HepG2 (cell line): ENCODE measurements around the gene CEL. TPM values are rescaled to one million over a fixed set of nuclear protein-coding genes. Genes with fewer than 3 reads are reported as not detected.
"Not testable (repeated sequence)": the region's sequence is repeated elsewhere in the genome, so short reads cannot be mapped to it uniquely, and the experiment has no call there.

Experiments
- ATAC-seq: fragments of 200-7000 bp; cut with Tn5 transposase; 3 replicates; pipeline ENCODE4 v1.9.1; 2020; ENCODE audit warnings: mild to moderate bottlenecking, moderate library complexity
- BruUV-seq: library from RNA; stranded (reverse); fragments of 400-500 nt; replicated peaks from 2 replicates; lab custom pipeline; 2021; lab: Mats Ljungman, UMichigan
- CTCF ChIA-PET: fragments of 300-600 bp; formaldehyde crosslinking; extraction: SDS; loops from one replicate; lab custom pipeline; 2021; ENCODE audit warnings: low total read pairs, inconsistent platforms, low intra/inter-chr PET ratio; lab: Yijun Ruan, JAX
- POLR2A ChIA-PET: fragments of 350-600 bp; sonication (Branson Sonifier 250); formaldehyde crosslinking; loops from one replicate; lab custom pipeline; 2020; ENCODE audit warnings: antibody characterized with exemption, inconsistent platforms; lab: Yijun Ruan, JAX
- DNase-seq: peaks from one replicate; pipeline ENCODE4 v3.0.0-alpha.2; 2015; ENCODE audit warnings: low spot score
- FAIRE-seq: peaks from 3 replicates; lab custom pipeline; 2011; peaks lifted over from hg19 to GRCh38; lab: Jason Lieb, UNC
- H2AFZ ChIP-seq: one replicate; pipeline ENCODE4 v1.6.1; 2011; ENCODE audit warnings: low read length, inconsistent platforms
- H3K27ac ChIP-seq: fragments of 300-600 bp; 3 replicates; pipeline ENCODE4 v1.8.0; 2011; ENCODE audit warnings: mixed run types, mild to moderate bottlenecking, mixed read lengths, low read length, inconsistent platforms; ENCODE audit not compliant: insufficient read depth; ENCODE audit errors: extremely low read length
- H3K27me3 ChIP-seq, 2 experiments: fragments of 200-600 bp in 1 of 2; 2 replicates in 1 of 2; 3 replicates in 1 of 2; pipeline versions ENCODE4 v1.6.0 to v1.8.0; 2011; ENCODE audit warnings: low read length in 2 of 2, mild to moderate bottlenecking in 2 of 2, moderate library complexity in 2 of 2, inconsistent platforms in 1 of 2; ENCODE audit not compliant: insufficient read depth in 2 of 2, control insufficient read depth in 1 of 2
- H3K36me3 ChIP-seq, 2 experiments: fragments of 200-600 bp in 1 of 2; replicated peaks in 1 of 2; 2 replicates in 1 of 2; 3 replicates in 1 of 2; pipeline versions ENCODE4 v1.5.1 to v1.8.0; 2011; ENCODE audit warnings: low read length in 2 of 2, inconsistent platforms in 1 of 2; ENCODE audit not compliant: insufficient read depth in 2 of 2, control insufficient read depth in 1 of 2
- H3K4me1 ChIP-seq: 2 replicates; pipeline ENCODE4 v1.5.1; 2012; ENCODE audit warnings: low read length, inconsistent platforms; ENCODE audit not compliant: insufficient read depth
- H3K4me2 ChIP-seq: 2 replicates; pipeline ENCODE4 v1.6.0; 2011; ENCODE audit warnings: low read depth, low read length, inconsistent platforms
- H3K4me3 ChIP-seq, 3 experiments: fragments of 200-600 bp in 1 of 3; sonication (generic), shearing (Covaris generic) in 1 of 3; replicated peaks in 1 of 3; 2 replicates each; pipeline ENCODE4 v1.5.1; 2011 to 2016; ENCODE audit warnings: low read length in 3 of 3, inconsistent platforms in 2 of 3, low read depth in 2 of 3, mild to moderate bottlenecking in 2 of 3, control low read depth in 1 of 3, mixed read lengths in 1 of 3; ENCODE audit not compliant: insufficient read depth in 1 of 3
- H3K79me2 ChIP-seq: one replicate; pipeline ENCODE4 v1.6.1; 2011; ENCODE audit warnings: low read length, inconsistent platforms; ENCODE audit not compliant: insufficient read depth
- H3K9ac ChIP-seq: 2 replicates; pipeline ENCODE4 v1.6.0; 2011; ENCODE audit warnings: mild to moderate bottlenecking, low read depth, low read length, inconsistent platforms; ENCODE audit not compliant: insufficient read depth
- H3K9me3 ChIP-seq: 2 replicates; pipeline ENCODE4 v1.5.1; 2012; ENCODE audit warnings: mild to moderate bottlenecking, low read length
- H4K20me1 ChIP-seq: 2 replicates; pipeline ENCODE4 v1.6.0; 2011; ENCODE audit warnings: inconsistent platforms, mild to moderate bottlenecking, low read length, moderate library complexity; ENCODE audit not compliant: insufficient read depth
- CREB3 ChIP-seq: sonication (generic); formaldehyde crosslinking; IDR thresholded peaks from 2 replicates; pipeline ENCODE4 v1.5.0; 2020; ENCODE audit warnings: missing genetic modification reagents
- JARID2 ChIP-seq: sonication (generic); formaldehyde crosslinking; IDR thresholded peaks from 2 replicates; pipeline ENCODE4 v1.8.1; 2023; ENCODE audit warnings: missing genetic modification reagents, inconsistent platforms; ENCODE audit not compliant: insufficient replicate concordance
- NFKBIZ ChIP-seq: IDR thresholded peaks from 2 replicates; pipeline ENCODE4 v1.6.1; 2018; ENCODE audit warnings: missing genetic modification reagents, missing compliant biosample characterization
- TEAD3 ChIP-seq: optimal IDR thresholded peaks from 2 replicates; pipeline ENCODE3; 2016; ENCODE audit warnings: borderline replicate concordance
- ZNF468 ChIP-seq: sonication (generic); formaldehyde crosslinking; IDR thresholded peaks from 2 replicates; pipeline ENCODE4 v1.8.0; 2022; ENCODE audit warnings: mild to moderate bottlenecking, moderate library complexity, missing genetic modification reagents
- WGBS: methylation state at CpG from one replicate; pipeline ENCODE4 v1.1.6; 2017; ENCODE audit warnings: low lambda C conversion rate; 5-methylcytosine and 5-hydroxymethylcytosine counted together
- in situ Hi-C: cut with HindIII; loops from 2 replicates; pipeline ENCODE4 v1.10.0; 2017; ENCODE audit warnings: low pct_unique_long_range_greater_than_20kb; ENCODE audit not compliant: extremely low pct_ligation_motif_present
- intact Hi-C: fragments of 100-400 bp; cut with micrococcal nuclease; formaldehyde crosslinking; loops from one replicate; pipeline ENCODE4 v1.10.0; 2022; ENCODE audit not compliant: unreplicated experiment
- polyA plus RNA-seq, 8 experiments: library from polyadenylated mRNA; depleted of rRNA in 3 of 8; stranded (reverse) in 7 of 8; unstranded in 1 of 8; fragments of >200 nt; fragmentation: Illumina TruSeq in 4 of 8; extraction: Trizol in 4 of 8; gene quantifications; 2 replicates each; pipeline versions ENCODE4 v1.2.1 to v1.2.3, GENCODE V29; 2011 to 2016; ENCODE audit warnings: low read depth in 4 of 8, missing spikeins in 1 of 8, mixed read lengths in 1 of 8; ENCODE audit not compliant: insufficient read depth in 1 of 8
- total RNA-seq, 5 experiments: library from RNA; depleted of rRNA; stranded (reverse); fragments of >200 nt; fragmentation: Illumina TruSeq; extraction: Trizol; gene quantifications; 2 replicates each; pipeline ENCODE4 v1.2.3, GENCODE V29; 2016; ENCODE audit warnings: low read depth in 1 of 5

CEL gene
- total and polyA plus RNA-seq, 2 of the 13 experiments (the other 11 are each of a cell fraction or from before 2014, with no cell fraction given), result 0.63 to 1.5 TPM

GRCh38 chr9:133071484-133072150, 9.8 kb downstream of the CEL start (continued):
- no peak for TF ChIP-seq TEAD3 (CRISPR knock-in tag)
- TF ChIP-seq ZNF468 (CRISPR knock-in tag), result no peak
- no peak for TF ChIP-seq CREB3 (CRISPR knock-in tag)
- no peak for TF ChIP-seq NFKBIZ (CRISPR knock-in tag)
- TF ChIP-seq JARID2, result no peak

- H3K9me3 ChIP-seq, H3K27me3 ChIP-seq, FAIRE-seq, in situ Hi-C loops, BruUV-seq, H3K4me2 ChIP-seq, H4K20me1 ChIP-seq, H3K36me3 ChIP-seq, H3K9ac ChIP-seq, H3K79me2 ChIP-seq, H3K27ac ChIP-seq, H3K4me3 ChIP-seq, CTCF ChIA-PET, DNase-seq, POLR2A ChIA-PET, intact Hi-C loops, ATAC-seq, H2AFZ ChIP-seq: not testable (repeated sequence)
- H3K4me1 ChIP-seq, result peaks cover 13% of the 10 kb centered on the region
- WGBS, result 87% methylated on average over 5 of the region's 5 CpGs
Observed at GRCh38 chr9:133072210-133072609, 10.4 kb downstream of the CEL start.
